Measurements from ENCODE around the gene NPDC1.

NPDC1 gene

GRCh38 chr9:137026384-137026783 is 19.6 kb downstream of the NPDC1 start:
- DNase-seq (ENCODE audit: low read depth in 3 of 3), result no peak

- DNase-seq (ENCODE audit: low read depth in 3 of 3), result no peak
Measured at GRCh38 chr9:137025517-137025966, 20.4 kb downstream of the NPDC1 start.

- DNase-seq (ENCODE audit: low read depth in 3 of 3), result no peak
Measured at GRCh38 chr9:137023583-137023991, 22.4 kb downstream of the NPDC1 start.

GRCh38 chr9:137023157-137023556 is 22.8 kb downstream of the NPDC1 start:
- DNase-seq (ENCODE audit: low read depth in 3 of 3), result no peak

GRCh38 chr9:137022662-137023008 is 23.3 kb downstream of the NPDC1 start:
- DNase-seq (ENCODE audit: low read depth in 3 of 3), result no peak

GRCh38 chr9:137021979-137022661 is 23.9 kb downstream of the NPDC1 start:
- peak; percentile 67 to 80 (median 77) for DNase-seq (ENCODE audit: low read depth in 3 of 3)

- DNase-seq (ENCODE audit: low read depth in 3 of 3), result no peak
Measured at GRCh38 chr9:137021568-137021978, 24.4 kb downstream of the NPDC1 start.

GRCh38 chr9:137020771-137021567 is 25.0 kb downstream of the NPDC1 start:
- no peak for DNase-seq (ENCODE audit: low read depth in 3 of 3)

GRCh38 chr9:137019891-137020683 is 25.9 kb downstream of the NPDC1 start:
- no peak for DNase-seq (ENCODE audit: low read depth in 3 of 3)

GRCh38 chr9:137018761-137019559 is 27.0 kb downstream of the NPDC1 start:
- no peak for DNase-seq (ENCODE audit: low read depth in 3 of 3)

GRCh38 chr9:137017791-137018497 is 28.0 kb downstream of the NPDC1 start:
- no peak for DNase-seq (ENCODE audit: low read depth in 3 of 3)

- DNase-seq (ENCODE audit: low read depth in 3 of 3), result no peak
Measured at GRCh38 chr9:137017071-137017470, 28.9 kb downstream of the NPDC1 start.

- no peak for DNase-seq (ENCODE audit: low read depth in 3 of 3)
Measured at GRCh38 chr9:137016436-137016835, 29.5 kb downstream of the NPDC1 start.

GRCh38 chr9:137015976-137016375 is 30.0 kb downstream of the NPDC1 start:
- DNase-seq (ENCODE audit: low read depth in 3 of 3), result no peak

- DNase-seq (ENCODE audit: low read depth in 3 of 3), result no peak
Measured at GRCh38 chr9:137015540-137015930, 30.4 kb downstream of the NPDC1 start.

GRCh38 chr9:137014776-137015539 is 31.0 kb downstream of the NPDC1 start:
- no peak for DNase-seq (ENCODE audit: low read depth in 3 of 3)

- DNase-seq (ENCODE audit: low read depth in 3 of 3), result no peak
Measured at GRCh38 chr9:137014166-137014565, 31.8 kb downstream of the NPDC1 start.

- no peak for DNase-seq (ENCODE audit: low read depth in 3 of 3)
Measured at GRCh38 chr9:137013571-137013940, 32.4 kb downstream of the NPDC1 start.

GRCh38 chr9:137012694-137013570 is 33.0 kb downstream of the NPDC1 start:
- no peak for DNase-seq (ENCODE audit: low read depth in 3 of 3)
